PFSK-1 (cell line): ENCODE results near the gene CARD10.

ENCODE experiments used
- FOXP2 ChIP-seq: optimal IDR thresholded peaks from 2 replicates; pipeline ENCODE3; 2011; ENCODE audit warnings: borderline replicate concordance, control low read depth, inconsistent platforms; ENCODE audit not compliant: insufficient read depth; ENCODE audit errors: extremely low read length, extremely low read depth
- POLR2AphosphoS5 ChIP-seq: IDR thresholded peaks from 2 replicates; pipeline ENCODE4 v1.6.1; 2012; ENCODE audit warnings: low read depth, mild to moderate bottlenecking, control low read depth, low read length, moderate library complexity
- SIN3A ChIP-seq: IDR thresholded peaks from 2 replicates; pipeline ENCODE4 v1.6.1; 2012; ENCODE audit warnings: mild to moderate bottlenecking, low read length, moderate library complexity, borderline replicate concordance; ENCODE audit not compliant: insufficient read depth
- TAF1 ChIP-seq: IDR thresholded peaks from 2 replicates; pipeline ENCODE4 v1.6.1; 2012; ENCODE audit warnings: low read length, control low read depth, borderline replicate concordance; ENCODE audit not compliant: insufficient read depth
- TF ChIP-seq, protein P1 (sequence below), 2 experiments: IDR thresholded peaks; 2 replicates each; pipeline versions ENCODE4 v1.6.1 to v1.8.0; 2011 to 2012; ENCODE audit warnings: low read depth in 2 of 2, low read length in 2 of 2, control low read depth in 1 of 2, inconsistent platforms in 1 of 2, mild to moderate bottlenecking in 1 of 2, moderate library complexity in 1 of 2; ENCODE audit not compliant: insufficient read depth in 1 of 2

The CARD10 gene

DNA sequence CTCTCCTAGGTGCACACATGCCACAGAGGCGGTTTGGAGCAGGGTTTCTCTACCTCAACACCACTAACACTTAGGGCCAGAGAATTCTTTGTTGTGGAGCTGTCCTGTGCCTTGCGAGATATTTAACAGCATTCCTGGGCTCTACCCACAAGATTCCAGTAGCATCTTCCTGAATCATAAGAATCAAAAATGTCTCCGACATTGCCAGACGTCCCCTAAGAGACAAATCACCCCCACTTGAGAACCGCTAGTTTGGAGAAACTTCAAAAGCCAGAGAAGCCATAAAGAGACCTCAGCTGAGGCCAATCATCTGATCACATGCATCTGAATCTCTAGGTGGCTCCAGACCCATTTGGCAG, 49.1 kb downstream of the CARD10 start:
- TF ChIP-seq TAF1 (no peak), FOXP2 (no peak), POLR2AphosphoS5 (no peak), SIN3A (no peak)
- TF ChIP-seq, protein P1, sequence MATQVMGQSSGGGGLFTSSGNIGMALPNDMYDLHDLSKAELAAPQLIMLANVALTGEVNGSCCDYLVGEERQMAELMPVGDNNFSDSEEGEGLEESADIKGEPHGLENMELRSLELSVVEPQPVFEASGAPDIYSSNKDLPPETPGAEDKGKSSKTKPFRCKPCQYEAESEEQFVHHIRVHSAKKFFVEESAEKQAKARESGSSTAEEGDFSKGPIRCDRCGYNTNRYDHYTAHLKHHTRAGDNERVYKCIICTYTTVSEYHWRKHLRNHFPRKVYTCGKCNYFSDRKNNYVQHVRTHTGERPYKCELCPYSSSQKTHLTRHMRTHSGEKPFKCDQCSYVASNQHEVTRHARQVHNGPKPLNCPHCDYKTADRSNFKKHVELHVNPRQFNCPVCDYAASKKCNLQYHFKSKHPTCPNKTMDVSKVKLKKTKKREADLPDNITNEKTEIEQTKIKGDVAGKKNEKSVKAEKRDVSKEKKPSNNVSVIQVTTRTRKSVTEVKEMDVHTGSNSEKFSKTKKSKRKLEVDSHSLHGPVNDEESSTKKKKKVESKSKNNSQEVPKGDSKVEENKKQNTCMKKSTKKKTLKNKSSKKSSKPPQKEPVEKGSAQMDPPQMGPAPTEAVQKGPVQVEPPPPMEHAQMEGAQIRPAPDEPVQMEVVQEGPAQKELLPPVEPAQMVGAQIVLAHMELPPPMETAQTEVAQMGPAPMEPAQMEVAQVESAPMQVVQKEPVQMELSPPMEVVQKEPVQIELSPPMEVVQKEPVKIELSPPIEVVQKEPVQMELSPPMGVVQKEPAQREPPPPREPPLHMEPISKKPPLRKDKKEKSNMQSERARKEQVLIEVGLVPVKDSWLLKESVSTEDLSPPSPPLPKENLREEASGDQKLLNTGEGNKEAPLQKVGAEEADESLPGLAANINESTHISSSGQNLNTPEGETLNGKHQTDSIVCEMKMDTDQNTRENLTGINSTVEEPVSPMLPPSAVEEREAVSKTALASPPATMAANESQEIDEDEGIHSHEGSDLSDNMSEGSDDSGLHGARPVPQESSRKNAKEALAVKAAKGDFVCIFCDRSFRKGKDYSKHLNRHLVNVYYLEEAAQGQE (IDR thresholded peaks at IDR 0.05; ENCODE audit: insufficient read depth in 1 of 2, low read depth in 2 of 2, low read length in 2 of 2): no peak

DNA sequence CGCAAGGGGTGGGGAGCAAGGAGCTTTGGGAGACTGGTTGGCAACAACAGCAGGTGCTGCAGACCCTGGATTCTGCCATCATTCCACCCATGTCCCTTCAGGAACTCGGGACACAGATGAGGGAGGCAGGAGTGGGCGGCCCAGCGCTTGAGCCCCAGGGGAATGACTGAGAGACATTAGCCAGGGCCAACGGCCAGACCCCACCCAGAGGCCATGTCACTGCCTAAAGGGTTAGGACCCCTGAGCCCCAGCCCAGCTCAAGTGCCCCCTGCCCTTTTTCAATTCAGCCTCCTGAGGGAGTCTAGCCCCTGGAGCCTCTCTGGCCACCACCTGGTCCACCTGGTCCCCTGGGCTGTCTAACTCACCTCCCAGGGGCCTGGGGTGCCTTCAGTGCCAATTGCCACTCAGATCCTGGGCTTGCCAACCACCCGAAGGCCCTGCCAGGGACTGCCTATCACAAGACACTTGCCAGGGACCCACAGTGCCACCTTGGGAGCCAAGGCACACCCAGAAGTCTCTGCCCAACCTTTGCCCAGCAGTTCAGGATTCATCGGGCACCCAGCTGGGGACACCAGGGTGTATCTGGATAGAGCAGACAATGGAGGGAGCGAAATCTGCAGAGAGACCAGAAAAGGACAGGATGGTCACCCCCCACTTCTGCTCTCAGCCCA, 49.7 kb downstream of the CARD10 start:
- TF ChIP-seq TAF1 (no peak), POLR2AphosphoS5 (no peak), SIN3A (no peak), FOXP2 (no peak)
- TF ChIP-seq, protein P1 (IDR thresholded peaks at IDR 0.05; ENCODE audit: insufficient read depth in 1 of 2, low read depth in 2 of 2, low read length in 2 of 2): no peak

DNA sequence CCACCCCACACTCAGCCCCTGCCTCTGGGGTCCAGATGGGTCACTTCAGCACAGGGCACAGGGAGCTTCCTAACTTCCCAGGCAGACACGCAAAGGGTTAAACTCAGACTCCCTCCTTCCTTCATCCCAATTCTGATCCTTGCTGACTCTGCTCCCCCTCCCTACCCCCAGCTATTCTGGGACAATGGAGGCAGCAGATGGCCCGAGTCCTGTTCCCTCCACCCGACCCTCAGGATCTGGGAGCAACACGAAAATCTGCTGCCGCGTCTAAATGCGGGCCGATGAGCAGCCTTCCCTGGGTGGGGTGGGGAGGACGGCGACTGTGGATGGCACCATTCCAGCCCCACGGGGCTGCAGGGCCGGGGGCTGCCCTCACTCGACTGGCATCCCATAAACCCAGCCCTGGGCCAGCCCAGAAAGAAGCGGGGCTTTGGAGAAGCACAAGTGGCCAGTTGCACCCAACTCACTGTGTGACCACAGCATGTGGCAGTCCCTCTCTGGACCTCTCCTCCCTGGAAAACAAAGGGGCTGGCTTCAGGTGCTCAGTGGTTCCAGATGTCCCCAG, 51.7 kb downstream of the CARD10 start:
- TF ChIP-seq, protein P1 (IDR thresholded peaks at IDR 0.05; ENCODE audit: insufficient read depth in 1 of 2, low read depth in 2 of 2, low read length in 2 of 2): no peak
- no peak for TF ChIP-seq POLR2AphosphoS5
- TF ChIP-seq SIN3A: no peak
- no peak for TF ChIP-seq TAF1
- no peak for TF ChIP-seq FOXP2

DNA sequence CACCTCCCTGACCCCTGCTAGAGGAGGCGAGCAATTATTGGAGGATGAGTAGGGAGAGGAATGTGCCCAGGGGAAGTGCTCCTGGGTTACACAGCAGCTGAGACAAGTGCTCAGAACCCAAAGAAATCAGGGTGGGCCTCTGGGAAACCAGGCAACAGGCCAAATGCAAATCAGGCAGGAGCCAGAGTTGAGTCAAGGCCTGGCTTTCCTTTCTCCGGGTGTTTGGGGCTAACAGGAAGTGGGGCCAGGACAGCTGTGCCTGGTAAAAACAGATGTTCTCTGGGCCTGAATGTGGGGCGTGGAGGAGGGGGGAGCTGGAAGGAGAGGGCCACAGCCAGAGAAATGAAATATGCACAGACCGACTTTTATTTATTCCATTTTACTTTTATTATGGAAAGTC, 55.0 kb downstream of the CARD10 start:
- TF ChIP-seq SIN3A: no peak
- TF ChIP-seq, protein P1 (IDR thresholded peaks at IDR 0.05; ENCODE audit: insufficient read depth in 1 of 2, low read depth in 2 of 2, low read length in 2 of 2): peak in 1 of 2 experiments; percentile 61; a peak in 1 of 4 replicates
